Islet of Langerhans (tissue), 1 donor: ENCODE measurements around the gene ASMTL.
"Not testable (repeated sequence)": the region's sequence is repeated elsewhere in the genome, so short reads cannot be mapped to it uniquely, and the experiment has no call there.

Source experiments
- FAIRE-seq: peaks from one replicate; lab custom pipeline; 2011; peaks lifted over from hg19 to GRCh38; lab: Jason Lieb, UNC

The ASMTL gene

GRCh38 chrX:1433646-1434357, 18.9 kb downstream of the ASMTL start:
- FAIRE-seq: no peak

- FAIRE-seq: no peak
Observed at GRCh38 chrX:1430451-1430850, 22.3 kb downstream of the ASMTL start.

- no peak for FAIRE-seq
Observed at GRCh38 chrX:1427756-1428155, 25.0 kb downstream of the ASMTL start.

GRCh38 chrX:1426321-1426720, 26.4 kb downstream of the ASMTL start:
- not testable (repeated sequence) for FAIRE-seq

GRCh38 chrX:1425381-1425780, 27.3 kb downstream of the ASMTL start:
- FAIRE-seq: no peak

- FAIRE-seq: no peak
Observed at GRCh38 chrX:1424147-1424851, 28.4 kb downstream of the ASMTL start.

GRCh38 chrX:1423215-1423614, 29.5 kb downstream of the ASMTL start:
- no peak for FAIRE-seq

GRCh38 chrX:1422135-1422465, 30.6 kb downstream of the ASMTL start:
- FAIRE-seq: no peak

- FAIRE-seq: no peak
Observed at GRCh38 chrX:1421433-1422134, 31.1 kb downstream of the ASMTL start.

GRCh38 chrX:1420371-1420770, 32.3 kb downstream of the ASMTL start:
- FAIRE-seq: no peak

- no peak for FAIRE-seq
Observed at GRCh38 chrX:1419545-1420355, 33.0 kb downstream of the ASMTL start.

GRCh38 chrX:1418901-1419544, 33.7 kb downstream of the ASMTL start:
- FAIRE-seq: no peak

GRCh38 chrX:1417921-1418771, 34.6 kb downstream of the ASMTL start:
- FAIRE-seq: no peak

- FAIRE-seq: no peak
Observed at GRCh38 chrX:1416965-1417760, 35.5 kb downstream of the ASMTL start.

- no peak for FAIRE-seq
Observed at GRCh38 chrX:1416327-1416784, 36.4 kb downstream of the ASMTL start.

- FAIRE-seq: no peak
Observed at GRCh38 chrX:1412551-1413161, 40.1 kb downstream of the ASMTL start.

- FAIRE-seq: no peak
Observed at GRCh38 chrX:1411326-1411725, 41.4 kb downstream of the ASMTL start.

- no peak for FAIRE-seq
Observed at GRCh38 chrX:1407035-1407434, 45.7 kb downstream of the ASMTL start.

- FAIRE-seq: not testable (repeated sequence)
Observed at GRCh38 chrX:1405769-1406168, 46.9 kb downstream of the ASMTL start.

- not testable (repeated sequence) for FAIRE-seq
Observed at GRCh38 chrX:1403867-1404266, 48.8 kb downstream of the ASMTL start.
